Neural crest cell (in vitro differentiated cells): ENCODE measurements around the gene SYT14. TPM values are rescaled to one million over a fixed set of nuclear protein-coding genes. Genes with fewer than 3 reads are reported as not detected.
A peak's percentile ranks its signal among the peaks of the same experiment; 100 is the strongest.

ENCODE experiments used
- DNase-seq: peaks from one replicate; pipeline ENCODE4 v3.0.0; 2021; ENCODE audit warnings: low read depth, mixed read lengths, low spot score
- H3K27ac Mint-ChIP-seq: one replicate; pipeline ENCODE4 v1.8.0; 2021; ENCODE audit warnings: mild to moderate bottlenecking, mixed read lengths; ENCODE audit not compliant: unreplicated experiment
- H3K27me3 Mint-ChIP-seq: 2 replicates; pipeline ENCODE4 v1.8.0; 2021; ENCODE audit warnings: low read depth, mild to moderate bottlenecking, mixed read lengths
- H3K36me3 Mint-ChIP-seq: 2 replicates; pipeline ENCODE4 v1.8.0; 2021; ENCODE audit warnings: low read depth, mild to moderate bottlenecking, mixed read lengths
- H3K4me1 Mint-ChIP-seq: 2 replicates; pipeline ENCODE4 v1.8.0; 2021; ENCODE audit warnings: mixed read lengths
- H3K4me3 Mint-ChIP-seq: one replicate; pipeline ENCODE4 v1.8.0; 2021; ENCODE audit warnings: mild to moderate bottlenecking, mixed read lengths
- H3K9me3 Mint-ChIP-seq: 2 replicates; pipeline ENCODE4 v1.8.0; 2021; ENCODE audit warnings: mixed read lengths
- total RNA-seq: library from RNA; stranded (reverse); gene quantifications from 2 replicates; pipeline ENCODE4 v1.2.1, GENCODE V29; 2021
- TF ChIP-seq, protein P1 (sequence below): fragments of 200-600 bp; sonication (generic); conservative IDR thresholded peaks from 2 replicates; pipeline ENCODE4 v1.5.0; 2021; ENCODE audit warnings: antibody characterized with exemption, mild to moderate bottlenecking

The SYT14 gene
- total RNA-seq, 1 donor from 2014 or later: 3.6 TPM

DNA sequence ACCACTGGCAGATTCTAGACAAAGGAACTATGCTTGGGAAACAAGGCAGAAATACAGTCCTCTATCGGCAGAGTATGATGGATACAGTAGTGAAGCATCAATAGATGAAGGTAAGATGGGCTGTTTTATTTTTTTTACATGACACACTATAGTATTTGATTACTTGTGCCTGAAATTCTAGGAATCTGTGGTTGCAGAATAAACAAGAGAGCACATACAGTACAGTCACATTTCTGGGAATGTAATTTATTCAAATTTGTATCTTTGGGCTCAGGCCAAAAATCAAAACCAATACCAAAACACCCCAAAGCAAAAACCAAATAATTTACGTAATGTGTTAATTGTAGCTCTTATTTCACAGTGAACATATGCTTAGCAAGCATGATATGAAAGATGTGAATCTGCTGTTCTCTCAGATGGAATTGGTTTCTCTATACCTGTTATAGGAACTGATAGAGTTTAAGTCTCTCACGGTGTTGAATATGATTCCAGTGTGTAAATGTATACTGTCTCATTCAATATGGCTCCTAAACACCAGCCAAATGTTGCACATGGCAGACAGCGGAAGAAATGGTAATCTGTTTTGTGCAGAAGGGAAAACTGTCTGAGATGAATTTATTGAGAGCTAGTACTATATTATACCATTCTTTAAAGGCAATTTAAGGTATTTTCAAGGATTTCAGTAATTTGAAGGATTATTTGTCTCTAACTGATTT is 83.3 kb downstream of the SYT14 start:
- TF ChIP-seq, protein P1, sequence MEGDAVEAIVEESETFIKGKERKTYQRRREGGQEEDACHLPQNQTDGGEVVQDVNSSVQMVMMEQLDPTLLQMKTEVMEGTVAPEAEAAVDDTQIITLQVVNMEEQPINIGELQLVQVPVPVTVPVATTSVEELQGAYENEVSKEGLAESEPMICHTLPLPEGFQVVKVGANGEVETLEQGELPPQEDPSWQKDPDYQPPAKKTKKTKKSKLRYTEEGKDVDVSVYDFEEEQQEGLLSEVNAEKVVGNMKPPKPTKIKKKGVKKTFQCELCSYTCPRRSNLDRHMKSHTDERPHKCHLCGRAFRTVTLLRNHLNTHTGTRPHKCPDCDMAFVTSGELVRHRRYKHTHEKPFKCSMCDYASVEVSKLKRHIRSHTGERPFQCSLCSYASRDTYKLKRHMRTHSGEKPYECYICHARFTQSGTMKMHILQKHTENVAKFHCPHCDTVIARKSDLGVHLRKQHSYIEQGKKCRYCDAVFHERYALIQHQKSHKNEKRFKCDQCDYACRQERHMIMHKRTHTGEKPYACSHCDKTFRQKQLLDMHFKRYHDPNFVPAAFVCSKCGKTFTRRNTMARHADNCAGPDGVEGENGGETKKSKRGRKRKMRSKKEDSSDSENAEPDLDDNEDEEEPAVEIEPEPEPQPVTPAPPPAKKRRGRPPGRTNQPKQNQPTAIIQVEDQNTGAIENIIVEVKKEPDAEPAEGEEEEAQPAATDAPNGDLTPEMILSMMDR: no peak
- Mint-ChIP-seq H3K4me1 (no peaks in the 10 kb centered on the region), H3K9me3 (no peaks in the 10 kb centered on the region), H3K36me3 (no peaks in the 10 kb centered on the region), H3K27me3 (no peaks in the 10 kb centered on the region), H3K27ac (no peak overlapping the region), H3K4me3 (no peak overlapping the region)
- DNase-seq: no peak

GRCh38 chr1:210022044-210022443 is 84.0 kb downstream of the SYT14 start:
- DNase-seq: no peak
- H3K9me3 Mint-ChIP-seq: no peaks in the 10 kb centered on the region

GRCh38 chr1:210024282-210024681 is 86.3 kb downstream of the SYT14 start:
- peaks cover 2% of the 10 kb centered on the region for H3K9me3 Mint-ChIP-seq
- H3K4me3 Mint-ChIP-seq: no peak overlapping the region
- H3K27ac Mint-ChIP-seq: no peak overlapping the region
- H3K27me3 Mint-ChIP-seq: no peaks in the 10 kb centered on the region
- no peaks in the 10 kb centered on the region for H3K4me1 Mint-ChIP-seq
- TF ChIP-seq, protein P1: no peak
- no peak for DNase-seq
- no peaks in the 10 kb centered on the region for H3K36me3 Mint-ChIP-seq

More at GRCh38 chr1:210022044-210022443, 84.0 kb downstream of the SYT14 start:
- TF ChIP-seq, protein P1: no peak
- no peak overlapping the region for H3K4me3 Mint-ChIP-seq
- no peak overlapping the region for H3K27ac Mint-ChIP-seq
- no peaks in the 10 kb centered on the region for H3K4me1 Mint-ChIP-seq
- H3K36me3 Mint-ChIP-seq: no peaks in the 10 kb centered on the region
- H3K27me3 Mint-ChIP-seq: no peaks in the 10 kb centered on the region

- peaks cover 4% of the 10 kb centered on the region for H3K9me3 Mint-ChIP-seq
- no peaks in the 10 kb centered on the region for H3K27me3 Mint-ChIP-seq
- DNase-seq: no peak
- H3K4me1 Mint-ChIP-seq: no peaks in the 10 kb centered on the region
- H3K4me3 Mint-ChIP-seq: no peak overlapping the region
- H3K27ac Mint-ChIP-seq: no peak overlapping the region
- TF ChIP-seq, protein P1: no peak
- no peaks in the 10 kb centered on the region for H3K36me3 Mint-ChIP-seq
These were observed 87.0 kb downstream of the SYT14 start for GRCh38 chr1:210024996-210025395.

DNA sequence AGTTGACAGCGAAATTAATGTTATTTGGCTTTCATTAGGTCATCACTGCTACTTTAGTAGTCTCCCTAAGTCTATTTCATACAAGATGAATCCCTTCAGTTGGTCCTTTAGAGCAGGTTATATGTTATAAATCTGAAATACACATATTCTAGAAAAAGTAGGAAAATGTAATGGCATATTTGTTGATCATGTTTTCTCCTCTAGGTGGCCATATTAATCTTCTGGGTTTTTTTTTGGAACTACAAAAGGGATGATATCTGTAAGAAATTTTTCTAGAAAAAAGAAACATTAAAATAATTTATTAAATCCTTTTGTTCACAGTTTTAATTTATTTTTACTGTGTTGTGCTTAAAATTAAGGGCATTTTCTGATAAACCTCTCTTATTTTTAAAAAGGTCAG is 87.9 kb downstream of the SYT14 start:
- Mint-ChIP-seq H3K27me3 (no peaks in the 10 kb centered on the region), H3K27ac (no peak overlapping the region), H3K4me3 (no peak overlapping the region), H3K36me3 (peaks cover 4% of the 10 kb centered on the region), H3K9me3 (peaks cover 8% of the 10 kb centered on the region), H3K4me1 (no peaks in the 10 kb centered on the region)
- TF ChIP-seq, protein P1: peak; percentile 26
- no peak for DNase-seq
